Esophagus (tissue), 2 donors: Measurements from ENCODE around the gene NUFIP2. TPM values are rescaled to one million over a fixed set of nuclear protein-coding genes. Genes with fewer than 3 reads are reported as not detected.

Experiments used
- H3K27ac ChIP-seq, 2 donors: one replicate each; pipeline ENCODE4 v1.5.1; 2013; ENCODE audit warnings: low read depth in 2 of 2, mild to moderate bottlenecking in 2 of 2, inconsistent platforms in 1 of 2, low read length in 1 of 2, moderate library complexity in 1 of 2
- H3K27me3 ChIP-seq, 2 donors: one replicate each; pipeline ENCODE4 v1.6.1; 2013; ENCODE audit warnings: low read length in 2 of 2, control low read depth in 1 of 2, mild to moderate bottlenecking in 1 of 2; ENCODE audit not compliant: insufficient read depth in 2 of 2, control insufficient read depth in 1 of 2
- H3K36me3 ChIP-seq, 2 donors: one replicate each; pipeline ENCODE4 v1.6.1; 2013; ENCODE audit warnings: low read length in 1 of 2; ENCODE audit not compliant: control insufficient read depth in 2 of 2, insufficient read depth in 2 of 2
- H3K4me1 ChIP-seq, 2 donors: one replicate each; pipeline ENCODE4 v1.6.1; 2013; ENCODE audit warnings: low read length in 1 of 2; ENCODE audit not compliant: control insufficient read depth in 2 of 2, insufficient read depth in 2 of 2
- H3K4me3 ChIP-seq, 2 donors: one replicate each; pipeline ENCODE4 v1.5.1; 2013; ENCODE audit warnings: low read length in 2 of 2, mild to moderate bottlenecking in 2 of 2, low read depth in 1 of 2, moderate library complexity in 1 of 2
- H3K9me3 ChIP-seq, 2 donors: one replicate each; pipeline ENCODE4 v1.6.1; 2013; ENCODE audit warnings: mild to moderate bottlenecking in 2 of 2, low read depth in 1 of 2, low read length in 1 of 2, moderate library complexity in 1 of 2; ENCODE audit not compliant: control insufficient read depth in 2 of 2, insufficient read depth in 1 of 2
- WGBS, 2 donors: extraction: QIAGEN DNeasy Blood & Tissue Kit; methylation state at CpG; one replicate each; pipeline ENCODE4 v1.1.7; 2013; 5-methylcytosine and 5-hydroxymethylcytosine counted together
- polyA plus RNA-seq, 2 donors: library from polyadenylated mRNA; stranded (reverse); fragments of 200-250 nt; gene quantifications; one replicate each; pipeline ENCODE4 v1.2.3, GENCODE V29; 2013
- donor health status: healthy with polysubstance abuse.
- donor health status: Bipolar disorder and iron deficiency.

Gene NUFIP2
- polyA plus RNA-seq, 2 donors = 7.0 to 7.5 TPM

GRCh38 chr17:29255926-29256522, 37.9 kb downstream of the NUFIP2 start:
- no peaks in the 10 kb centered on the region for H3K9me3 ChIP-seq
- H3K4me1 ChIP-seq = no peaks in the 10 kb centered on the region
- H3K27me3 ChIP-seq = no peaks in the 10 kb centered on the region
- H3K27ac ChIP-seq = no peak overlapping the region
- no peaks in the 10 kb centered on the region for H3K36me3 ChIP-seq
- H3K4me3 ChIP-seq = no peak overlapping the region
- WGBS, 2 donors = 86 to 89% methylated on average over 4 of the region's 4 CpGs

DNA sequence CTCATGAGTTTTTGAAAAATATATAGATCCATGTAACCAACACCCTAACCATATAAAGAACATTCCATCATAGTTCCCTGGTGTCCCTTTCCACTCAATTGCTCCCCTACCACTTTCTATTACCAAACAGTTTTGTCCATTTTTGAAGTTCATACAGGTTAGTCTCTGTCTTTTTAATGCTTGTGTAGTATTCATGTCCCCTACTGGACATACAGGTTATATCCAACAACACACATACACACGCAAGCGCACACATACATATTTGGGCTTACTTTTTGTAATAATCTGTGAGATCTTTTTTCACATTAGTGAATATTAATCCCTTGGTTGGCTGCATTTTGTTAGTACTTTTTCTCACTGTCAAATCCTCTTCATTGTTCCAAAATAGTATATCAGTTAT, 40.9 kb downstream of the NUFIP2 start:
- H3K27ac ChIP-seq = no peak overlapping the region
- no peak overlapping the region for H3K4me3 ChIP-seq
- no peaks in the 10 kb centered on the region for H3K9me3 ChIP-seq
- no peaks in the 10 kb centered on the region for H3K4me1 ChIP-seq
- no peaks in the 10 kb centered on the region for H3K36me3 ChIP-seq
- WGBS, 2 donors = 92 to 96% methylated on average over 2 of the region's 2 CpGs
- no peaks in the 10 kb centered on the region for H3K27me3 ChIP-seq

DNA sequence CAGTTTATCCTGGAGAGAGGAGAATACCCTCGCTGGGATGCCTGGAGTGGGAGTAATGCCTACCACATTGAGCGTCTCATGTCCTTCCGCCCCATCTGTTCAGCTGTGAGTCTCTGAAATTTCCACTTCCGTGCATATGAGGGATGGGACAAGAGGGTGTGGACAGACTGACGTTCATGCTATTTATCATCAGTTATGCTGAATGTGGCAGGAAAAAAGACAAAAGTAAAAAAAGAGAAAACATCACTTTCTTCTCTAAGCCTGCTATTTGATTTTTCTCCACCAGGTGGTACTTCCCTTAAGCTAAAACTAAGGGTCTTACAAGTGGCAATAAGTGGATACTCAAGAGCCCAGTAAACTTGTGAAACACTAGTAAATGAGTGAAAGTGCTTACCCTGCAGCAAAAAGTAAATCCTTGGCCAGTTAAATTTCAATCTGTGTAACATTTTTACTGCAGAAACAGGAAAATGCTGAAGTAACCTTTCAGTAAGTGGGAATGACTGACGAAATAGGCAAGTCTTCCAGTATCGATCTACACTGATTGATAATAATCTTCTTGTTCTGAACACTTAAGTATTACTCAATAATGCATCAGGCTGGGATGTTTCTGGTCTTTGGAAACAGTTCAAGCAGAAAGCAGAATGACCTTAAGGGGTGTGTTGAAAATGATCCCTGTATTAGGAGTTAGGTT, 41.7 kb downstream of the NUFIP2 start:
- Histone ChIP-seq H3K27me3 (no peaks in the 10 kb centered on the region), H3K4me1 (no peaks in the 10 kb centered on the region), H3K9me3 (no peaks in the 10 kb centered on the region), H3K27ac (no peak overlapping the region), H3K4me3 (no peak overlapping the region), H3K36me3 (no peaks in the 10 kb centered on the region)
- 77 to 79% methylated on average over 7 of the region's 7 CpGs for WGBS, 2 donors

GRCh38 chr17:29251184-29251583, 42.8 kb downstream of the NUFIP2 start:
- Histone ChIP-seq H3K27ac (no peak overlapping the region), H3K36me3 (no peaks in the 10 kb centered on the region), H3K27me3 (no peaks in the 10 kb centered on the region), H3K4me1 (no peaks in the 10 kb centered on the region), H3K9me3 (no peaks in the 10 kb centered on the region), H3K4me3 (no peak overlapping the region)
- WGBS, 2 donors = 68 to 71% methylated on average over 2 of the region's 2 CpGs

- Histone ChIP-seq H3K4me3 (no peak overlapping the region), H3K27ac (no peak overlapping the region), H3K4me1 (no peaks in the 10 kb centered on the region), H3K27me3 (no peaks in the 10 kb centered on the region), H3K9me3 (no peaks in the 10 kb centered on the region), H3K36me3 (no peaks in the 10 kb centered on the region)
- 80 to 84% methylated on average over 1 of the region's 1 CpG for WGBS, 2 donors
These were observed 43.3 kb downstream of the NUFIP2 start for GRCh38 chr17:29250666-29251065.

DNA sequence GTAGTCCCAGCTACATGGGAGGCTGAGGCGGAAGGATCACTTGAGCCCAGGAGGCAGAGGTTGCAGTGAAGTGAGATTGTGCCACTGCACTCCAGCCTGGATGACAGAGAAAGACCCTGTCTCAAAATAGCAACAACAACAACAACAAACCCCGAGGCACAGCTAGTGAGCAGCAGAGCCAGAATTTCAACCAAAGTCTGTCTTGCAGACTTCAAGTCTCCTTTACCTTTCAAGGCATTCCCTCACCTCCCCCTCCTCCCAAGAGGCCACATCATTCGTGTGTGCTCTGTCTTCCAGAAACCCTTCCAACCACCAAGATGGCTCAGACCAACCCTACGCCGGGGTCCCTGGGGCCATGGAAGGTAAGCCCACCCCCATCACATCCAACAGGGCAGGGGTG, 45.1 kb downstream of the NUFIP2 start:
- Histone ChIP-seq H3K9me3 (no peaks in the 10 kb centered on the region), H3K36me3 (no peaks in the 10 kb centered on the region), H3K4me1 (no peaks in the 10 kb centered on the region), H3K27me3 (no peaks in the 10 kb centered on the region), H3K27ac (no peak overlapping the region), H3K4me3 (no peak overlapping the region)
- 89 to 90% methylated on average over 5 of the region's 5 CpGs for WGBS, 2 donors

DNA sequence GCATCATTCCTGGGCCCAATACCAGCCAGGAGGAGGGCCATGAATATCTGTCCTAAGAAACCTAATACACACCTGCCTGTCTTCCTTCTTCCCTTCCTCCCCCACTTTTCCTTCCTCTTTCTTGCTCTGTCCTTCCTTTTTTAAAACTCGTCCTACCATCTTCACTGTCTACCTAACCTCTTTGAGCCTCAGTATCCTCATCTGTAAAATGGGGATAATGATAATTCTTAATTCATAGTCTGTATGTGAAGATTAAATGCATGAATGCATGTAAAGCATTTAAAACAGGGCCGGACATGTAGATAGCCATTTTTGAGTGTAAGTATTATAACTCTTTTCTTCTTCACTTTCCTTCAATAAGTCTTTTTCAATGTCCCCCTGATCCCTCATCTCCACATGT, 46.7 kb downstream of the NUFIP2 start:
- WGBS, 2 donors = 80 to 82% methylated on average over 2 of the region's 2 CpGs
- H3K27me3 ChIP-seq = no peaks in the 10 kb centered on the region
- no peaks in the 10 kb centered on the region for H3K36me3 ChIP-seq

DNA sequence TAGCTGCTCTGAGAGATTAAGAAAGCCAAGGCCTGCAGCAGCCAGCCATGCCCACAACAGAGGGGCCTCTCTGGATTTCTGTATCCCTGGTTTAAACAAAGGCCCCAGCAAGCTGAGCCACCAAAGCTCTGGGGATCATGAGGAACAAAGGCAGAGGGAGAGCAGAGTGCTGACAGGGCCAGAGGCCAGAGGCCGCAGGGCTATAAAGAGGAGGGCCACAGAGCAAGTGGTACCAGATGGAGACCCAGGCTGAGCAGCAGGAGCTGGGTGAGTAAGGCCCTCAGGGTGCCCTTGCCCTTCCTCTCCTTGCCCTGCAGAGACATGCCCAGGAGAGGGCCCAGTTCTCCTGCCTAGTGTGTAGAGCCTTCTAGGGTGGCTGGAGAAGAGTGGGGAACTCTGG, 47.3 kb downstream of the NUFIP2 start, which contains the start of gene CRYBA1:
CRYBA1 (plus strand) TSS at position 232 of the 400 bp plus-strand sequence; CDS start at position 237, 5 bp downstream.
- Histone ChIP-seq H3K36me3 (no peaks in the 10 kb centered on the region), H3K27ac (no peak within 1 kb of the TSS), H3K4me1 (no peaks in the 10 kb centered on the region), H3K4me3 (no peak within 1 kb of the TSS), H3K27me3 (no peaks in the 10 kb centered on the region), H3K9me3 (no peaks in the 10 kb centered on the region)
- 70 to 73% methylated on average over 1 of the region's 1 CpG for WGBS, 2 donors

More for the DNA sequence above, 46.7 kb downstream of the NUFIP2 start:
- Histone ChIP-seq H3K4me1 (no peaks in the 10 kb centered on the region), H3K27ac (no peak overlapping the region), H3K4me3 (no peak overlapping the region), H3K9me3 (no peaks in the 10 kb centered on the region)

DNA sequence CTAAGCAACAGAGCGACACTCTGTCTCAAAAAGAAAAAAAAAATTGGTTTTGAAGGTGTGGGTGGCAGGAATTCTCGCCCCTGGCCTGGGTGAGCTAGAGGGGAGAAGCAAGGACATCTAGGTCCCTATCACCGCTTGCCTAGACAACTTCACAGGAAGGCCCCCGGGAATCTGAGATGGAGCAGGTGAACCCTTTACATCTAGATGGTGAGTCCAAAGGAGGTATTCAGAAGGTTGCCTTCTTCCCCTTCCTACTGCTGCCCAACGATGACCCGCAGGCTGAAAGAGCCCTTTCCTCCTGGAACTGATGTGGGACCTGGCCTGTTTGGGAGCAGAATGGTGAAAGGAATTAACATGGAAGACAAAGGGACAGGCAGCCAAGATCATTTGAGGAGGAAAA, 48.5 kb downstream of the NUFIP2 start:
- WGBS, 2 donors = 94 to 95% methylated on average over 6 of the region's 6 CpGs
- no peaks in the 10 kb centered on the region for H3K36me3 ChIP-seq

DNA sequence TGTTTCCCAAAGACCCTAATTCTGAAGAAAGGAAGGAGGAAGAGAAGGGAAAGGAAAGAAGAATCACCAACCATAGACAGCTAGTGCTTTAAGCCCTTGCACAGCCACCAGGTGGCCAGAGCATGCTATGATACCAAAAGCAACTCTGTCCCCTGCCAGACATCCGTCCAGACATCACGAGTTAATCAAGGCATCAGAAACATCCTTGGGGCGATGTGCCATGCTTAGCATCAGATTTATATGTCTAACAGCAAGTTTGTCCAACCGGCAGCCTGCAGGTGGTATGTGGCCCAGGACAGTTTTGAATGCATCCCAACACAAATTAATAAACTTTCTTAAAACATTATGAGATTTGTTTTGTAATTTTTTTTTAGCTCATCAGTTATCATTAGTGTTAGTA, 50.2 kb downstream of the NUFIP2 start:
- no peaks in the 10 kb centered on the region for H3K27me3 ChIP-seq
- H3K36me3 ChIP-seq = no peaks in the 10 kb centered on the region
- no peaks in the 10 kb centered on the region for H3K9me3 ChIP-seq
- peaks cover 0 to 5% of the 10 kb centered on the region in 2 donors for H3K4me1 ChIP-seq
- H3K4me3 ChIP-seq = no peak overlapping the region
- 54 to 61% methylated on average over 4 of the region's 4 CpGs for WGBS, 2 donors
- H3K27ac ChIP-seq = no peak overlapping the region

More for the DNA sequence above, 48.5 kb downstream of the NUFIP2 start:
- H3K4me3 ChIP-seq = no peak overlapping the region
- no peaks in the 10 kb centered on the region for H3K27me3 ChIP-seq
- no peak overlapping the region for H3K27ac ChIP-seq
- H3K4me1 ChIP-seq = peaks cover 0 to 5% of the 10 kb centered on the region in 2 donors
- H3K9me3 ChIP-seq = no peaks in the 10 kb centered on the region
